Stomach (tissue), 4 donors: Measurements from ENCODE around the gene SPO11.

ENCODE experiments used
- CTCF ChIP-seq, 7 experiments: fragments of 450-650 bp in 4 of 7; fragments of 200-600 bp in 3 of 7; sonication (generic) in 3 of 7; IDR thresholded peaks; one replicate each; pipeline ENCODE4 v1.5.1; 2016 to 2019; ENCODE audit warnings: antibody characterized with exemption in 7 of 7, control low read depth in 2 of 7, mild to moderate bottlenecking in 1 of 7
- EP300 ChIP-seq: sonication (generic); formaldehyde crosslinking; IDR thresholded peaks from one replicate; pipeline ENCODE4 v1.6.1; 2017; ENCODE audit warnings: antibody characterized with exemption
- POLR2A ChIP-seq, 4 donors: fragments of 450-650 bp; IDR thresholded peaks; one replicate each; pipeline ENCODE4 v1.6.1; 2016; ENCODE audit warnings: antibody characterized with exemption in 4 of 4, control low read depth in 2 of 4, mild to moderate bottlenecking in 1 of 4, moderate library complexity in 1 of 4

GRCh38 chr20:57290178-57290484 lies 39.5 kb upstream of the SPO11 start:
- TF ChIP-seq CTCF (IDR thresholded peaks at IDR 0.05) (no peak), POLR2A (IDR thresholded peaks at IDR 0.05) (no peak), EP300 (no peak)
